B cell (primary cell): ENCODE results near the gene FAM184B.

ENCODE experiments used
- CTCF ChIP-seq: fragments of 200-600 bp; IDR thresholded peaks from one replicate; pipeline ENCODE4 v1.8.0; 2022; ENCODE audit warnings: antibody characterized with exemption, mild to moderate bottlenecking
- EZH2 ChIP-seq: IDR thresholded peaks from 2 replicates; pipeline ENCODE4 v1.6.1; 2012; ENCODE audit warnings: borderline replicate concordance, low read depth, mild to moderate bottlenecking, moderate library complexity, low read length; ENCODE audit not compliant: insufficient read depth, poor library complexity, severe bottlenecking

- no peak for TF ChIP-seq CTCF
- TF ChIP-seq EZH2: no peak
Measured at GRCh38 chr4:17699380-17699779, 82.0 kb downstream of the FAM184B start.
